Central memory CD4-positive, alpha-beta T cell (primary cell): ENCODE results near the gene UNC45A.
A peak's percentile ranks its signal among the peaks of the same experiment; 100 is the strongest.

ENCODE experiments used
- DNase-seq: peaks from one replicate; pipeline ENCODE4 v3.0.0; 2022

The UNC45A gene

GRCh38 chr15:90968434-90968833 lies 33.3 kb downstream of the UNC45A start:
- no peak for DNase-seq

- no peak for DNase-seq
Observed at GRCh38 chr15:90970274-90970673, 35.2 kb downstream of the UNC45A start.

GRCh38 chr15:90972133-90972532 lies 37.0 kb downstream of the UNC45A start:
- DNase-seq: no peak

DNA sequence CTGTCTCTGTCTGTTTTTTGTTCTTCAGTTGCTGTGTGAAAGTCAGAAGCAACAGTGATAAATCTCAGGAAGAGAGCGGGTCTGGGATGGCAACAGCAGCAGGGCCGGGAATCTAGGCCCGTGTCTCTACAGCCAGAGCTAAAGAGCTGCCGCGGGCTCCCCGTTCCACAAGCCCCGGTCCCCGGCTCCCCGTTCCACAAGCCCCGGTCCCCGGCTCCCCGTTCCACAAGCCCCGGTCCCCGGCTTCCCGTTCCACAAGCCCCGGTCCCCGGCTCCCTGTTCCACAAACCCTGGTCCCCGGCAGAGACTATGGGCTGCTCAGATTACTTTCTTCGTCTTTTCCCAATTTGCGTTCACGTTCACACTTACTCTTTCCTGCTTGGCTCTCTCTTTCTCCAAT lies 39.1 kb downstream of the UNC45A start:
- no peak for DNase-seq

DNA sequence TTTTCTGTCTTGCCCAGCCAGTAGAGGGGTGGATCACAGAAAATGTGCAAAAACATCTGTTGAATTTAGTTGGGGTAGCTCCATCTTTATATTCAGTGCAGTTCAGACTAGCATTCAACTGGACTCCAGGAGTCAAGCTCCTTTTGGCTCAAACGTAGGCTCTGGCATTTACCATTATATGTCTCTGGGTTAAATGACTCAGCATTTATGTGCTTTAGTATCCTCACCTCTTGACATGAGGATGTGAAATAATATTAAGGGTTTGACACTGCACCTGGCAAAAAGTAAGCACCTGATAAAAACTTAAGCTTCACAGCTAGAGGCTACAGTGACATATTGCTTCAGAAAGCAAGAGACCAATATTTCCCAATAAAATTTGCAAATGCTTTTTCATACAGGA lies 44.5 kb downstream of the UNC45A start:
- DNase-seq: no peak

- no peak for DNase-seq
Observed at GRCh38 chr15:90981681-90982080, 46.6 kb downstream of the UNC45A start.

DNA sequence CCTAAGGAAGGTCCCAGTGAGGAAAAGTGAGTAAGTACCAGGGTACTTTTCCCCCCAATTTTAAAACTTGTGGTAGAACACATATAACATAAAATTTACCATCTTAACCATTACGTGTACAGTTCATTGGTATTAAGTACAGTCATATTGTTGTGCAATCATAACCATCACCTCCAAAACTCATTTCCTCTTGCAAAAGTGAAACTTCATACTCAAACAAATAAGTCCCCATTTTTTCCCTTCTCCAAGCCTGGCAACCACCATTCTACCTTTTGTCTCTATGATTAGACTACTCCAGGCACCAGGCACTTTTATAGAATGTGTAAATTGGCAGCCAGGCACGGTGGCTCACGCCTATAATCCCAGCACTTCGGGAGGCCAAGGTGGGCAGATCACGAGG lies 47.0 kb downstream of the UNC45A start:
- no peak for DNase-seq

- no peak for DNase-seq
Observed at GRCh38 chr15:90986790-90987507, 51.9 kb downstream of the UNC45A start.

DNA sequence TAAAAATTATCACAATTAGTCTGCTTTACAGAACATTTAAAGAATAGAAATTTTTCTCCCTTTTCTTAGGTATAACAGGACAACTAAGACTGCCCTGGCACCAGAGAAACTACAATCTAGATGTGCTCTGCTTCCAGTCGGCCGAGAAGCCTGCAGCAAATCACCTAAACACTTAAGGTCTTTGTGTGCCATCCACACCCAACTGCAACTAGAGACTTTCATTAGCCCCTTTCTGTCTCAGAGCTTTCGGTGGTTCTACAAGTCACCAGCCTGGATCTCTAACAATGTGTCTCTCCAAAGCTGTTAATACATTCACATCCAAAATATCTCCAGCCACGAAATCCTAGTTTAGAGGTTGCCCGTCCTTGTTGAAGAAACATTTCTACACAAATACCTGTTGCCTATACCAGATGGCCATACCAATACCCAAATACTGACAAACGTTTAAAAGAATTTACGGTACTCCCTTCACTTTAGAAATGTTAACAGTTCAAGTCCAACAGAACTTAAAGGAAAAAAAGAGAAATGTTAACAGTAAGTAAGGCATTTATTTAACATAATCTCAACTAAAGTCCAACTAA lies 52.6 kb downstream of the UNC45A start:
- DNase-seq: no peak

- DNase-seq: no peak
Observed at GRCh38 chr15:90988296-90988695, 53.2 kb downstream of the UNC45A start.

GRCh38 chr15:90989040-90989768 lies 54.1 kb downstream of the UNC45A start:
- DNase-seq: no peak

DNA sequence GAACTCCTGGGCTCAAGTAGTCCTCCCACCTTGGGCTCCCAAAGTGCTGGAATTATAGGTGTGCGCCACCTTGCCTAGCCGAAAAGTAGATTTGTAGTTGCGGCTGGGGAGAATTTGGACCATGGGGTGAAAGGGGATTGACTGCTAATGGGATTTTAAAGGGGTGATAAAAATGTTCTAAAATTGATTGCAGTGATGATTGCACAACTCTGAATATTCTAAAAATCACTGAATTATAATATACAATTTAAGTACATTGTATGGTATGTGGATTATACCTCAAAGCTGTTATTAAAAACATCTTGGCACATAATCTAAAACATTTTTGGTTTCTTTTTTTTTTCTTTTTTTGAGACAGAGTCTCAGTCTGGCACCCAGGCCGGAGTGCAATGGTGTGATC lies 55.4 kb downstream of the UNC45A start:
- no peak for DNase-seq

- DNase-seq: no peak
Observed at GRCh38 chr15:90991587-90992285, 56.7 kb downstream of the UNC45A start.

GRCh38 chr15:90994059-90994416 lies 59.0 kb downstream of the UNC45A start:
- DNase-seq: no peak

DNA sequence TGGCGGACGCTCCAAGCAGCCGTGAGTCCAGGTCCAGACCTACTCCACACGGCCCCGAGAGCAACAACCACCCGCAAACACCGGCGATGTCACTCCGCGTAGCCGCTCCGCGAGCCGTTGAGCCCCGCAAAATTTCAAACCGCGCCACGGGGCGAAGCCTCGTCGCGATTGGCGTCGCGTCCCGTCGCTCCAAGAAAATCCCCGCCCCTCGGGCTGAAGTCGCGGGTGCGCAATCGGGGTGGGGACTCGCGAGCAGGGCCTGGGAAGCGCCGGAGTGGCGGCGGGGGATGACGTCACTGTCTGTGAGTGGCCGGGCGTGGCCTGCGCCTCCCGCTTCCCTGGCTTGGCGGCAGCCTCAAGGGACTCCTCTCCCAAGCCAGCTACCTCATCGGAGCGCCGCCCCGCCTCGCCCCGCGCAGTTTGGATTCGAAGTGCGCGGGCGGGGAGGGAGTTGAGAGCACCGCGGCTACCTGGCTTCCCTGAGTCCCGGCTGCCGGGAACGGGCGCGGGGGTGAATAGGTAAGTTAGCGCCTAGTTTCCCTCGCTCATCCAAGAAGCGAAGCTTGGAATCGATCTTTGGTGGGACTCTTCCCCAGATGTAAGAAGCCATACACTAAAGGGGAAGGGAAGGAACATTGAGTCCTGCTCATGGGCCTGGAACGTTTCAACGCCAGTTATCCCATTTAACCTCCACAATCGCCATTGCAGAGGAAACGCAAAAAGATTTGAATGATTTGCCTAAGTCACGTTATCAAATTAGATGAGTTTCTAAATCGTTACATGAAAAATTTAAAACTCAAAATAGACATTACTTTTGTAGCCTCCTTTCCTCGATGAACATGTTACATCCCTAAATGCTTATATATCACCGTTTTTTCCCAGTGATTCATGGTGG lies 59.6 kb downstream of the UNC45A start, which contains the start of gene PRC1:
PRC1 (minus strand) TSS at position 119 of the 895 bp plus-strand sequence; CDS start at position 1, 118 bp downstream.
- DNase-seq: peak; percentile 97

GRCh38 chr15:90998737-90999136 lies 63.7 kb downstream of the UNC45A start:
- DNase-seq: no peak

GRCh38 chr15:91001209-91001608 lies 66.1 kb downstream of the UNC45A start:
- no peak for DNase-seq
